Endometrium (tissue), 2 donors: ENCODE measurements around the gene HOXB4.

Experiments
- FAIRE-seq: peaks from 2 replicates; lab custom pipeline; 2012; peaks lifted over from hg19 to GRCh38; lab: Jason Lieb, UNC
- donor health status: control.
- donor health status: control.

HOXB4 gene

DNA sequence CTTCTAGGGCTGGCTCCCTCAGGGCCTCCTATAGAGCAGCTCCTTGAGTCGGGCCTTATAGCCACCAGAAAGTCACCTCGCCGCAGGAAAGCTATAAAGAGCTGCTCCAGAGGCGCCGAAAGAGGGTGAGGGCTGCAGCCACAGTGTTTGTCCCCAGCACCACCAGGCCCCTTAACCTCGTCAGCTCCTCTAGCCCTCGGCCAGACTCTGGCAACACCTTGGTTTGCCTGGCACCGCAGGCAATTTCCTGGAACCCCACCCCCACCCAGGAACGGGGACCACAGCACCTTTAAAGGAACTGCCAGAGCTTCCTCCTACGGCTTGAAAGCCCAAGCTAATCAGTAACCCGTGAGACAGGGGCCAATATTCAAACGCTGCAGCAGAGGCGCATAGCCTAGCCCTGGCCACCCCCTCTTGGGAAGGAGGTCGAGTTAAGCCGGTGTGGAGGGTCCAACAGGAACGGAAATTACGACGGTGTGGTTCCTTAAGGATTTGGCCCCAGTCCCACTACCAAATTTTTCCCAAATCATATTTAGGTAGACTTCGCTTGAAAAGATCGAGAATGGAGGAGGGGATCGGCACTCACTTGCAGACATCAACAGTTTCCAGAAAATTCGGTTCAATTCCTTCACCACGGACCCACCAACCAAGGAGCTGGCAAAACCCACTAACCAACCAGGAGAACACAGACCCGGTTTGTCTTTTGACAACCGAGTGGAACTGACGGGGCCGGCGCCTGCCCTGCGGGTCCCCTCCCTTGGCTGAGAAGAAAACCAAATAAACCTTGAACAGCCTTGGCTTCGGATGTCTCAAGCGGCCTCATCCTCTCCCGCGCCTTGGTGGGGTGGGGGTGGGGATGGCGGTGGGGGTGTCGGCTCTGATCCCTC lies 23.6 kb upstream of the HOXB4 start:
- FAIRE-seq = no peak

DNA sequence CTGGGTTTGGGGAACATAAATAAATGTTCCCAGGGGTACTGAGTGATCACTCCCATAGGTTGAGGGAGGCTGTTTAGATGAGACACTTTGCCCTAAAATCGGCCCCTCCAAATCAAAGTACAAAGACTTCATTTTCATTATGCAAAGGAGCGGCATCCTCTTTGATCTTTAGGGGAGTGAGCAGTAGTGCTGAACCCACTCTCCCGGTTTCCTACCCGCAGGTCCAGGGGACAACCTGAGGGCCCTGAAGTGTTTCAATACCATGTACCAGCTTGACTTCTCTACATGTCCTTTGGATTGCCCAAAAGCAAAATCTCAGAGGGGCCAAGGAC lies 23.0 kb upstream of the HOXB4 start:
- FAIRE-seq = no peak

DNA sequence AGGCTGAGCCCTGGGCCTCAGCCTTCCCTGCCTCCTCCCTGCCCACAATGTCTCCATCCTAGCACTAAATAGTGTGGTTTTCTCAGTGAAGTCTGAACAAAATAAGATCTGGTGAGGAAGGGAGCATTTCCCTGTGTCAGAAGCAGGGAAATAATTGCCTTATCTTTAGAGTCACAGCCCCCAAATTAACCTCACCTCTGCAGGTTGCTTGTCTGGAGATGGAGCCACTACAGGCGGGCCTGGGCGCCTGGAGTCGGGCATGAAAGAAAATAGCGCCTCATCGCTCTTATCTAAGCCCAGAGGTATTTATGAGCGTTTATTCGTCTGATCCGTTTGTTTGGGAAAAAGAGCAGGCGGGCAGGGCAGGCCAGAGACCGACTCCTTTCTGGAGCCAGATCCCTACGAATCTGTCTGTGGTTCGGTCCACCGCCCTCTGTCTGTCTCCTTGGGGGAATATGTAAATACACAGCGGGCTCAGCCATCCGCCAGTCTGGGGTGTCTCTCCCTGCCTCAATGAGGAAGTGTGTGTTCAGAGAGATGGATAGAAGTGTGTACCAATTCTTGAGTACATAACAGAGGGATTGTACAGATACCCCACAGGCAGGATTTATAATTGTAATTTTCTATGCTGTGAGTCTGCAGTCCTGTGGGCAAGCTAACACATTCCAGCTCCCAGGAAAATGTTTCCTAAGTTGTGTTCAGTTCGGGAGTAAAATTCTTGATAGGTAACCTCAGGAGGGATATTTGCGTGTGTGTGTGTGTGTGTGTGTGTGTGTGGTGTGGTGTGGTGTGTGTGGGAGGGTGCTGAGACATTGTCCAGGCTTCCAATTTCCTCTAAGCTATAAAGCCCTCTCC lies 22.3 kb upstream of the HOXB4 start:
- FAIRE-seq = no peak

- no peak for FAIRE-seq
Observed at GRCh38 chr17:48599354-48599753, 21.2 kb upstream of the HOXB4 start.

DNA sequence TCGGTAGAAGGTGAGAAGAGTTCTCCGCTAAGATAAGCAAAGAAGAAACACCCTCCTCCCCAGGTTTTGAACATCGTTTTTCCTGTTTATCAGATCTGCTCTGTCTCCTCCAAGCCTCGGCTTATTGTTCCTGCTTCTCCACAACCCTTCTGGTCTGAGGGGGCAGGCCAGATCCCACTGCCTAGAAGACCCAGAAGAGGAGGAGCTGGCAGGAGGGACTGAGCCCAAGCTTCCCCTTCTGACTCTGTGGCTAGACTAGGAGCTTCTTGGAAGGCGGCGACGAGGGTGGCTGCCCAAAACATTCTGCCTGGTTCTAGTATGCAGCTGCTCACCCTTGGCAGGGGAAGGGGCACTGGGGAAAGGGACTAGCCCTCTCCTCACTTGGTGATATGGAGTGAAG lies 20.6 kb upstream of the HOXB4 start:
- FAIRE-seq = no peak

DNA sequence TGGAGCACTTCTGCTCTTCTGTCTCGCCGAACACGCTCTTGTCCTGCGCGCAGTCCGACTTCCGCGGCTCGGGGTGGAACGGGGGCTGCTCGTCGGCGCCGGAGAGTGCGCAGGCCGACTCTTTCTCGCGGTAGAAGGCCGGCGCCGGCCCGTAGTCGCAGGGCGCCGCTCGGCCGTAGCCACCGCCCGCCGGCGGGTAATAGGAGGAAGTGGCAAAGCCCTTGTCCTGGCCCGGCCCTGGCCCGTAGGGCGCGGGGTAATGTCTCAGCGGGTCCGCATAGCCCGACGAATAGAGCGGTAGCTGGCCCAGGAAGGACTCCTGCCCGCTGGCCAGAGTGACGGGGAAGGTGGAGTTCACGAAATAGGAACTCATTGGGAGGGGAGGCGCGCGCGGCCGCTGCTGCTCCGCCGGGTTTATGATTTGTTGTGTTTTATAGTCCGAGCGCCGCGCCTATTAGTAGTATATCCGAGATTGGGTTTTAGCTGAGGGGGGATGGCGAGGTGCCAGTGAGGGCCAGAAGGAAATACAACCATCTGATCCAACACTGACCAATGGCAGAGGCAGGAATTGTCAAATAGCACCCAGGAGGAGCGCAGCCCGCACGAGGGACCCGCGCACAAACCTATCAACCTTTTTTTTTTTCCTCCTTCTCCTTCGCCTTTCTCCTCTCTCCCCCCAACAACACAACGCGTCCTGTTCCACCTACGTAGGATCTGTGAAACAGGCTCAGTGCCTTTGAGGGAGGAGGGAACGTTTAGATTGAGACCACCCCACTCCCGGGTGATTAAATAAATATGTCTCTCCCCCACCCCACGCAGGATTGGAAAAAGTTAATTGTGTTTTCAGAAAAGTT lies 19.9 kb upstream of the HOXB4 start:
- no peak for FAIRE-seq

GRCh38 chr17:48597528-48597777 lies 19.3 kb upstream of the HOXB4 start:
- FAIRE-seq = no peak

GRCh38 chr17:48596735-48597527 lies 18.8 kb upstream of the HOXB4 start:
- no peak for FAIRE-seq

DNA sequence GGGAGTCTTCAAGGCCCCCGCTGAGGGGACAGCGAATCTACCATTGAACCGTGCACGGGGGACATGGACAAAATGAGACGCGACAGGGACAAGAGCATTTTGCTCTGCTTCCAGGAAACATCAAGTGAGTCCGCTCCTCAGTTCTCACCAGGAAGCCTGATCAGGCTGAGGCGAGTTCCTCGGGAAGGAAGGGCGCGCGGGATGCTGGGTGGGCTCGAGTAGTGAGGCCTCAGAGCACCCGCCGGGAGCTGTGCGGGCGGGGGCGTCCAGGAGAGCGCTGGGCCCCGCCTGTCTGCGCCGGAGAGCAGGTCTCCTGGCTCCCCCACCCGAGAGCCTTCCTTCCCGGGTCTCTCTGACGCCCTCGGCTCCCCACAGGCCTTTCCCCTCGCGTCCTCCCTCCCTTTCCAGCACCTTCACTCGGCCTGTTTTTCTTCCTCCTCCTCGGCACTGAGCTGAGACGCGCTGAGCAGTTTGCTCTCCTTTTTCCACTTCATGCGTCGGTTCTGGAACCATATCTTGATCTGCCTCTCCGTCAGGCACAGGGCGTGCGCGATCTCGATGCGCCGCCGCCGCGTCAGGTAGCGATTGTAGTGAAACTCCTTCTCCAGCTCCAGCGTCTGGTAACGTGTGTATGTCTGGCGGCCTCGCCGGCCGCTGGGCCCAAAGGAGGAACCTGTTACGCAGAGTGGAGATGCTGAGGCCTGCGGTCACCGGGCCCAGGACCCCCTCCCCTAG lies 18.0 kb upstream of the HOXB4 start:
- FAIRE-seq = no peak

DNA sequence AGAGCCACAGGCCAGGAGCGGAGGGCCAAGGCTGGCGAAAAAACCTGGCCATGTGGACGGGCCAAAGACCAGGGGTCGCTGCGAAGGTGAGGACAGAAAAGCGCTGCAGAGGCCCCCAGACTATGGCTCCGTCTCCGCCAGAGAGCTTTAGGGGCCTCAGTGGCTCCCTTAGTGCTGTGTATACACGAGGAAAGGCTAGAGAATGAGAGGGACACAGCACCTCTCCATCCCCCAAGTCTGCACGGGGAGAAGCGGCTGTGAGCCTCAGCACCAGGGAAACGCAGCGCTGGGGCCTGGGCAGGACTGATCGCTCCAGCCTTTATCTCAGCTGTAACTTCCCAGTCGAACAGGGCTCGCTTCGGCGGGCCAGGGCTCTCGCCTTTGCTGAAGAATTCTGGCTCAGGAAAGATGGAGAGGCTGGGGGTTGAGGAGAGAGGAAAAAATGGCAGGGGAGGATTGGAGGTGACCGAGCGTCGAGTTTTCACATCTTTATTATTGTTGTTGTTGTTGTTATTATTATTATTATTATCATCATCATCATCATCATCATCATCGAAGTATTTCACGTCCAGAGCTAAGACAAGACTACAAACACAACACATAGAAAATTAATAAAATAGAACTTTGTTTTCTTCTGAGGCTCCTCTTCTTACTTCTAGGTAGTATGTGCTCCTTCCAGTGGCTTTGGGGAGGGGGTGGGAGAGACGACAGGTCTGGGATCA lies 17.3 kb upstream of the HOXB4 start:
- FAIRE-seq = no peak

- no peak for FAIRE-seq
Observed at GRCh38 chr17:48594538-48595277, 16.6 kb upstream of the HOXB4 start.

DNA sequence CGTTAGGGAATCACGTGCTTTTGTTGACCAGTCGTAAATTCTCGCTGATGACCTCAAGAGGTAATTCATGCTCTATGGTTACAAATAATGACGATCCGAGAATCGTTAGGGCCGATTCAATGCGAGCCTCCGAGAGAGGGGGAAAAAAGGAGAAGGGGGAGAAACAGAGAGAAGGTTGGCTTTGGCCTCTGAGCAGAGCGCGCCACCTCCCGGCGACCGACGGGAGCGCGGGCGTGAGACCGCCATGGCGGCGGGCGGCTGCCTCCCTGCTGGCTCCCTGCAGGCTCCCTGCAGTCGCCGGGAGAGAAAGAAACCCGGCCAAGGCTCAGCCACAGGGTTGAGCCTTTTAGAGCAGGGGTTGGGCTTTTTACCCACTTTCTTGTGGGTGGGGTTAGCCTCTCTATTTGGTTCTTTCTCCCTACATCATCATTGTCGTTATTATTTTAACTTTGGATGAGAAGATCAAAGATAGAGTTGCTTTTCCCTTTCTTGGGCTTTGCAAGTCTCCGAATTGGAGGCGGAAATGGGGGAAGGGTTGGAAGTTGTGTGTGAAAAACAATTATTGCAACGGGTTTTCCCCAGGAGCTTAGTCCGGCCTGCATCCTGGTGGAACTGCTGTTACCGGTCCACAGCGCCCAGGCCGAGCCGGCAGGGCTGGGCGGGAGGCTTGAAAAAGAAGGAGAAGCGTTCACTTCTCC lies 15.8 kb upstream of the HOXB4 start:
- FAIRE-seq = no peak

DNA sequence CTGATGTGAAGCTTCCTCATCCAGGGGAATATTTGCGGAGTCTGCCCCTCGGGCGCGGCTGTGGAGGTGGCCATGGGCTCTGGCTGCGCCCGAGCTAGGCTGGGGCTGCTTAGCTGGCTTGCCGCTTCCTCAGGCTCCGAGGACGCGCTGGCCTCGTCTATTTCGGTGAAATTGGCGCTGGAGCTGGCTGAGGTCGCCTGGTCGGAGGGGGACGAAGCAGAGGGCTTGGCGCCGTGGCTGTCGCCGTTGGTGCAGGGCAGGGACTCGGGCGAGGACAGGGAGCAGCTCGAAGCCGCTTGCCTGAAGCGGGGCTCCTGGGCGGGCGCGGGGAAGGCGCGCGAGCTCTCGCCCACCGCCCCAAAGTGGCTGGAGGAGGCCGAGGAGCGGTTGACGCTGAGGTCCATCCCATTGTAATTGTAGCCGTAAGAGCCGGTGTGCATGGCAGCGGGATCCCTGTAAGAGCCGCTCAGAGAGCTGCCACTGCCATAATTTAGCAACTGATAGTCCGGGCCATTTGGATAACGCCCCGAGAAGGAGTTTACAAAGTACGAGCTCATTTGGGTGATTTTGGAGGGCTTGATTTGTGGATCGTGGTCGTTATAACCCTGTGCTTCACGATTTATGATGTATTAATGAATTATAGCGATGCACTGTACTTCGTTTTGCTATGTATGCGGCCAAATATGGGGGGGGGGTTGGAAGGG lies 15.1 kb upstream of the HOXB4 start, which contains the start of gene HOXB5:
TSS of gene HOXB5 (minus strand) at position 654 of the 704 bp plus-strand sequence. CDS start at position 557, 97 bp downstream.
- FAIRE-seq = no peak

GRCh38 chr17:48592577-48592976 lies 14.4 kb upstream of the HOXB4 start:
- no peak for FAIRE-seq

DNA sequence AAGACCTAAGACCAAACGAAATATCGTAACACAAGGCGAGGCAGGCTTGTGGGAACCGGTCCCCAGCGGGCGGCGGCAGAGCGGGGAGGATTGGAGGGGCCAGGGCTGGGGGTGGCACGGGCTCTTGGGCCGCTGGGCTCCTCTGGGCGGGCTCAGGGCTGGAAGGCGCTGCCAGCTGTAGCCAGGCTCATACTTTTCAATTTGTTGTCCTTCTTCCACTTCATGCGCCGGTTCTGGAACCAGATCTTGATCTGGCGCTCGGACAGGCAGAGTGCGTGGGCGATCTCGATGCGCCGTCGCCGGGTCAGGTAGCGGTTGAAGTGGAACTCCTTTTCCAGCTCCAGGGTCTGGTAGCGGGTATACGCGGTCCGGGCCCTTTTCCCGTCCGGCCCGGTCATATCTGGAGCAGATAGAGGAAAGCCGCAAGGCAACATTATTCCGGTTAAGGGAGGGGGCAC lies 13.9 kb upstream of the HOXB4 start:
- FAIRE-seq = no peak

GRCh38 chr17:48591255-48592056 lies 13.3 kb upstream of the HOXB4 start:
- no peak for FAIRE-seq

DNA sequence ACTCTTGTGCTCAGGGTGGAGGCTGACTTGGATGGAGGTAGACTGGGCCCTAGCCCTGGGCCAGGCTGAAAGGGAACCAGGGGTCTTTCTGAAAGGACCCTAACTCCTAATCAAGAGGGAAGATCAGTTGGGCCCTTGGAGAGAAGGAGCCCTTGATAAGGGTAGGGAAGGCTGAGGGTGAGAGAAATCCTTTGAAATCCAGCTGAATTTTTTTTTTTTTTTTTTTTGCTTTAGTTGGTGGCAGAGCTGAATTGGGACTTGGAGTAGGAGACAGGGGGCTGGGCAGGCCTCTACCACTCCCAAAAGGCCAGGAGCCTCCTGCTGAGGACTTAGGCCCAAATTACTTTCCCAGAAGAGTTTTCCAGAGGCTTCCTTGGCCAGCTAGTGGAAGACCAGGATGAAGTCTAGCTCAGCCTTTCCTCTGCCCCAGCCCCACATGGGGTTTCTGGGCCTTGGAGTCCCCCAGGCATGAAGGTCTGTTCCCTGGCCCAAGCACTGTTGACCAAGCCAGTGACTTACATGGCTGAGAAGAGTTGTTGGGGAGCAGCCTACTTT lies 12.5 kb upstream of the HOXB4 start:
- FAIRE-seq = no peak
